GM13976 (cell line): ENCODE data around the gene HPS1.
A peak's percentile ranks its signal among the peaks of the same experiment; 100 is the strongest.

Source experiments
- DNase-seq: peaks from one replicate; pipeline ENCODE4 v3.0.0; 2012; ENCODE audit warnings: low spot score
- CTCF ChIP-seq: IDR thresholded peaks from 2 replicates; pipeline ENCODE4 v1.5.1; 2012; ENCODE audit warnings: borderline replicate concordance, mild to moderate bottlenecking; ENCODE audit not compliant: insufficient read depth; ENCODE audit errors: extremely low read depth, missing control alignments, control extremely low read depth
- in situ Hi-C: fragments of 300-500 bp; cut with MboI; formaldehyde crosslinking; loops from one replicate; pipeline ENCODE4 v1.12.0; 2022; ENCODE audit warnings: low sequenced_read_pairs, mixed read lengths, inconsistent platforms; ENCODE audit not compliant: unreplicated experiment

The HPS1 gene

GRCh38 chr10:98435178-98435577 is 11.6 kb downstream of the HPS1 start:
- in situ Hi-C loops: no loop called here
- DNase-seq: peak; percentile 6

GRCh38 chr10:98433881-98434732 is 12.6 kb downstream of the HPS1 start:
- in situ Hi-C loops: no loop called here
- TF ChIP-seq CTCF: no peak
- peak; percentile 5 for DNase-seq

More at GRCh38 chr10:98435178-98435577, 11.6 kb downstream of the HPS1 start:
- no peak for TF ChIP-seq CTCF

- in situ Hi-C loops: no loop called here
- no peak for TF ChIP-seq CTCF
- no peak for DNase-seq
Observed at GRCh38 chr10:98433371-98433770, 13.4 kb downstream of the HPS1 start.

GRCh38 chr10:98432330-98432729 is 14.4 kb downstream of the HPS1 start:
- in situ Hi-C loops: no loop called here
- no peak for DNase-seq
- TF ChIP-seq CTCF: no peak

- DNase-seq: peak; percentile 17
- TF ChIP-seq CTCF: no peak
- in situ Hi-C loops: no loop called here
Observed at GRCh38 chr10:98431016-98431415, 15.7 kb downstream of the HPS1 start.

GRCh38 chr10:98430427-98430826 is 16.3 kb downstream of the HPS1 start:
- in situ Hi-C loops: no loop called here
- no peak for TF ChIP-seq CTCF
- no peak for DNase-seq
